Mesenchymal stem cell (in vitro differentiated cells and primary cell): ENCODE data around the gene ILRUN.

ENCODE experiments used
- DNase-seq: peaks from one replicate; pipeline ENCODE4 v3.0.0-alpha.2; 2013
- H2AFZ ChIP-seq: one replicate; pipeline ENCODE4 v1.6.1; 2013; ENCODE audit warnings: low read depth, mild to moderate bottlenecking, control low read depth, inconsistent platforms, low read length, moderate library complexity
- H2AK5ac ChIP-seq: 2 replicates; pipeline ENCODE4 v1.6.1; 2013; ENCODE audit warnings: low read length, moderate library complexity, mild to moderate bottlenecking, inconsistent platforms; ENCODE audit not compliant: severe bottlenecking
- H2BK120ac ChIP-seq: one replicate; pipeline ENCODE4 v1.6.1; 2013; ENCODE audit warnings: low read depth, mild to moderate bottlenecking, inconsistent platforms, low read length, moderate library complexity
- H2BK12ac ChIP-seq, 2 experiments: one replicate each; pipeline ENCODE4 v1.6.1; 2013; ENCODE audit warnings: inconsistent platforms in 2 of 2, low read length in 2 of 2, mild to moderate bottlenecking in 2 of 2, moderate library complexity in 2 of 2, control low read depth in 1 of 2
- H2BK15ac ChIP-seq: one replicate; pipeline ENCODE4 v1.6.1; 2013; ENCODE audit warnings: mild to moderate bottlenecking, low read depth, inconsistent platforms; ENCODE audit not compliant: poor library complexity, severe bottlenecking
- H2BK5ac ChIP-seq: 2 replicates; pipeline ENCODE4 v1.6.1; 2013; ENCODE audit warnings: low read depth, mild to moderate bottlenecking, low read length, control low read depth, inconsistent platforms; ENCODE audit not compliant: poor library complexity, severe bottlenecking
- H3K14ac ChIP-seq, 2 experiments: one replicate each; pipeline ENCODE4 v1.6.1; 2013; ENCODE audit warnings: inconsistent platforms in 2 of 2, low read length in 2 of 2, control low read depth in 1 of 2, mild to moderate bottlenecking in 1 of 2, moderate library complexity in 1 of 2
- H3K18ac ChIP-seq, 2 experiments: one replicate each; pipeline ENCODE4 v1.6.1; 2013; ENCODE audit warnings: inconsistent platforms in 2 of 2, low read length in 2 of 2, control low read depth in 1 of 2, low read depth in 1 of 2, mild to moderate bottlenecking in 1 of 2
- H3K23ac ChIP-seq, 2 experiments: one replicate each; pipeline ENCODE4 v1.6.1; 2013; ENCODE audit warnings: inconsistent platforms in 2 of 2, low read length in 2 of 2, mild to moderate bottlenecking in 2 of 2, moderate library complexity in 2 of 2, control low read depth in 1 of 2
- H3K27ac ChIP-seq: 2 replicates; pipeline ENCODE4 v1.5.1; 2013; ENCODE audit warnings: mild to moderate bottlenecking, moderate library complexity, low read length, control low read depth, inconsistent platforms; ENCODE audit not compliant: poor library complexity, severe bottlenecking
- H3K27me3 ChIP-seq, 2 experiments: 2 replicates each; pipeline versions ENCODE4 v1.6.1 to v1.7.0; 2013; ENCODE audit warnings: low read length in 2 of 2, mild to moderate bottlenecking in 2 of 2, moderate library complexity in 2 of 2, control low read depth in 1 of 2, inconsistent platforms in 1 of 2; ENCODE audit not compliant: control insufficient read depth in 1 of 2, insufficient read depth in 1 of 2
- H3K36me3 ChIP-seq, 2 experiments: 2 replicates each; pipeline versions ENCODE4 v1.6.1 to v1.7.0; 2013; ENCODE audit warnings: low read length in 2 of 2, control low read depth in 1 of 2, inconsistent platforms in 1 of 2, low read depth in 1 of 2, mild to moderate bottlenecking in 1 of 2; ENCODE audit not compliant: insufficient read depth in 2 of 2, control insufficient read depth in 1 of 2
- H3K4ac ChIP-seq, 2 experiments: one replicate each; pipeline ENCODE4 v1.6.1; 2013; ENCODE audit warnings: inconsistent platforms in 2 of 2, low read length in 2 of 2, mild to moderate bottlenecking in 2 of 2, moderate library complexity in 2 of 2, control low read depth in 1 of 2, low read depth in 1 of 2
- H3K4me1 ChIP-seq: 2 replicates; pipeline ENCODE4 v1.6.1; 2013; ENCODE audit warnings: low read depth, low read length, control low read depth; ENCODE audit not compliant: control insufficient read depth, insufficient read depth
- H3K4me2 ChIP-seq: 2 replicates; pipeline ENCODE4 v1.6.1; 2013; ENCODE audit warnings: low read length, mild to moderate bottlenecking, inconsistent platforms; ENCODE audit not compliant: poor library complexity, severe bottlenecking
- H3K4me3 ChIP-seq, 2 experiments: 2 replicates each; pipeline versions ENCODE4 v1.5.1 to v1.7.0; 2013; ENCODE audit warnings: low read length in 2 of 2, mild to moderate bottlenecking in 2 of 2, control low read depth in 1 of 2, low read depth in 1 of 2; ENCODE audit not compliant: insufficient read depth in 1 of 2
- H3K79me1 ChIP-seq: replicated peaks from 2 replicates; pipeline ENCODE4 v1.6.1; 2013; ENCODE audit warnings: mild to moderate bottlenecking, control low read depth, low read length, inconsistent platforms; ENCODE audit not compliant: poor library complexity, severe bottlenecking
- H3K9ac ChIP-seq: 2 replicates; pipeline ENCODE4 v1.7.0; 2013; ENCODE audit warnings: mild to moderate bottlenecking, low read length, moderate library complexity
- H3K9me3 ChIP-seq: 2 replicates; pipeline ENCODE4 v1.7.0; 2013; ENCODE audit warnings: mild to moderate bottlenecking, low read length; ENCODE audit not compliant: control insufficient read depth
- H4K8ac ChIP-seq: one replicate; pipeline ENCODE4 v1.6.1; 2013; ENCODE audit warnings: inconsistent platforms, mild to moderate bottlenecking, low read length, moderate library complexity
- H4K91ac ChIP-seq: one replicate; pipeline ENCODE4 v1.6.1; 2013; ENCODE audit warnings: mild to moderate bottlenecking, low read length, inconsistent platforms
- WGBS: methylation state at CpG from one replicate; pipeline ENCODE4 v1.1.7; 2013; ENCODE audit warnings: mixed read lengths; 5-methylcytosine and 5-hydroxymethylcytosine counted together

Gene ILRUN

GRCh38 chr6:34729631-34730470 lies 33.3 kb upstream of the ILRUN start:
- Histone ChIP-seq H3K27me3 (no peaks in the 10 kb centered on the region), H3K36me3 (no peaks in the 10 kb centered on the region), H3K4me3 (no peak overlapping the region), H3K18ac (no peak overlapping the region), H2AK5ac (no peak overlapping the region), H3K27ac (no peak overlapping the region), H3K9me3 (peaks cover 2% of the 10 kb centered on the region), H2AFZ (no peak overlapping the region), H2BK15ac (no peak overlapping the region), H3K9ac (no peak overlapping the region), H3K4ac (peak overlapping the region in 1 of 2 experiments; percentile 28), H4K91ac (no peak overlapping the region), H3K4me1 (no peaks in the 10 kb centered on the region), H3K14ac (no peak overlapping the region), H2BK5ac (no peak overlapping the region), H3K4me2 (no peak overlapping the region), H3K23ac (no peak overlapping the region), H4K8ac (no peak overlapping the region), H3K79me1 (no peaks in the 10 kb centered on the region), H2BK12ac (no peak overlapping the region), H2BK120ac (no peak overlapping the region)
- no peak for DNase-seq
- WGBS = 88% methylated on average over 4 of the region's 4 CpGs

DNA sequence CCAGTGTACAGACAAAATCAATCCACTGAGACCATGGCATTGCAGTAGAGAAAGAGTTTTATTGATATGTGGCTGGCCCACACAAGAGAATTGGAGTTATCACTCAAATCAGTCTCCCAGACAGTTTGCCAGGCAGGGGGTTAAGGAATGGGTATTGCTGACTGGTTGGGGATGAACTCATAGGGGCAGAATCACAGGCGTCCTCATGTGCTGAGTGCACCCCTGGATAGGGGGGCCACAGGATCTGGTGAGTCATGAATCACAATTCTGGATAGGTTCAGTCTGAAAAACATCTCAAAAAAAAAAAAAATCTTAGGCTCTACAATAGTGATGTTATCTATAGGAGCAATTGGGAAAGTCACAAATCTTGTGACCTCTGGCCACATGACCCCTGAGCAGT lies 29.5 kb upstream of the ILRUN start:
- Histone ChIP-seq H2BK5ac (no peak overlapping the region), H3K4me1 (no peaks in the 10 kb centered on the region), H3K14ac (no peak overlapping the region), H3K27ac (no peak overlapping the region), H2AK5ac (no peak overlapping the region), H2BK15ac (no peak overlapping the region), H4K91ac (no peak overlapping the region), H3K9me3 (peaks cover 2% of the 10 kb centered on the region), H3K18ac (no peak overlapping the region), H2BK120ac (no peak overlapping the region), H4K8ac (no peak overlapping the region), H3K4me3 (no peak overlapping the region), H3K36me3 (no peaks in the 10 kb centered on the region), H3K4me2 (no peak overlapping the region), H3K4ac (no peak overlapping the region), H3K9ac (no peak overlapping the region), H2BK12ac (no peak overlapping the region), H3K23ac (no peak overlapping the region), H2AFZ (no peak overlapping the region), H3K27me3 (no peaks in the 10 kb centered on the region), H3K79me1 (no peaks in the 10 kb centered on the region)
- DNase-seq = no peak
- no CpG with 5 or more reads among the region's 1 CpG for WGBS

DNA sequence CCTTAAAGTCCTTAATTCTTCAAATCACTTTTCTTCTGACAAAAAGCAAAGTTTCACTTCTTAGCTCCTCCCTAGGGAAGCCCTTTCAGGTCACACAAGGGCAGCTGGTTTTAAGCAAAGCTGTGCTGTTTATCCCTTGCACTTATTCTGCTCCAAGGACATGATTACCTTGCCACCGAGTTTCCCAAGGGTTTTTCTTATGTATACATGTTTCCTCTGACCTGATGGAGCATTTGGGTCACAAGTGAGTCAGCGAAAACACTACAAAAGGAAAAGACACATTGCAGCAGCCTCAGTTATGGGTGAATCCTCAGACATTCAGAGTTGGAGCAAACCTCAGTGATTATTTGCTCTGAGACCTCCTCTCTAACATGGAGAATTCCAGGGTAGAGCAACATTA lies 26.6 kb upstream of the ILRUN start:
- Histone ChIP-seq H3K4ac (no peak overlapping the region), H4K91ac (no peak overlapping the region), H2BK120ac (no peak overlapping the region), H2AFZ (no peak overlapping the region), H3K18ac (no peak overlapping the region), H3K4me1 (no peaks in the 10 kb centered on the region), H3K79me1 (no peaks in the 10 kb centered on the region), H2BK5ac (no peak overlapping the region), H2BK12ac (no peak overlapping the region), H3K27me3 (no peaks in the 10 kb centered on the region), H4K8ac (peak overlapping the region; percentile 19), H3K23ac (no peak overlapping the region), H3K4me2 (no peak overlapping the region), H3K9me3 (peaks cover 2% of the 10 kb centered on the region), H3K27ac (no peak overlapping the region), H3K4me3 (no peak overlapping the region), H3K14ac (no peak overlapping the region), H2BK15ac (no peak overlapping the region), H3K36me3 (no peaks in the 10 kb centered on the region), H3K9ac (peak overlapping the region; percentile 35), H2AK5ac (no peak overlapping the region)
- WGBS = 17% methylated on average over 2 of the region's 2 CpGs
- peak; percentile 86 for DNase-seq

DNA sequence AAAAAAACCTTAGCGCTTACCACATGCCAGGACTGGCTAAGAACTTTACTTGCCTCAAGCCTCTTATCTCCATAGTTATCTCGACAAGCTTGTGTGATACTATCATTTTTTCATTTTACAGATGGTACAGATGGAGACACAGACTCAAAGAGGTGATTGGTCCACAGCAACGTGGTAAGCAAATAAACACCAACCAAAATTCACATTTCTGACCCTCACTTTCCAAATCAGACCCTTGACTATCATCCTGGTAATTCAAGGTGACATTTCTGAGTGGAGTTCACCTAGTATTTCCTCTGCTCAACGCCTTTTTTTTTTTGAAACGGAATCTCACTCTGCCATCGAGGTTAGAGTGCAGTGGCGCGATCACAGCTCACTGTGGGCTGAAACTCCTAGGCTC lies 25.9 kb upstream of the ILRUN start:
- H2BK120ac ChIP-seq = no peak overlapping the region
- no peak overlapping the region for H4K91ac ChIP-seq
- H3K79me1 ChIP-seq = no peaks in the 10 kb centered on the region
- H3K4me3 ChIP-seq = no peak overlapping the region
- no peak overlapping the region for H4K8ac ChIP-seq
- no peaks in the 10 kb centered on the region for H3K4me1 ChIP-seq
- H2BK12ac ChIP-seq = peak overlapping the region in 1 of 2 experiments; percentile 66
- H3K9ac ChIP-seq = no peak overlapping the region
- no peak overlapping the region for H2BK5ac ChIP-seq
- H3K23ac ChIP-seq = no peak overlapping the region
- no peak overlapping the region for H3K27ac ChIP-seq
- H3K9me3 ChIP-seq = peaks cover 2% of the 10 kb centered on the region
- no peaks in the 10 kb centered on the region for H3K27me3 ChIP-seq
- no peak overlapping the region for H2AK5ac ChIP-seq
- H3K18ac ChIP-seq = peak overlapping the region; percentile 53 to 57
- no peak overlapping the region for H3K4me2 ChIP-seq
- 96% methylated on average over 8 of the region's 8 CpGs for WGBS
- H2BK15ac ChIP-seq = no peak overlapping the region
- no peak overlapping the region for H2AFZ ChIP-seq
- H3K14ac ChIP-seq = no peak overlapping the region
- H3K4ac ChIP-seq = peak overlapping the region in 1 of 2 experiments; percentile 51
- no peak for DNase-seq
- no peaks in the 10 kb centered on the region for H3K36me3 ChIP-seq
